Activated CD4-positive, alpha-beta T cell treated with anti-CD3 and anti-CD28 coated beads, Interleukin-2, amount 50 U/mL, for 16 hours (primary cell): ENCODE results near the gene NSL1.

Experiments used
- DNase-seq: peaks from one replicate; pipeline ENCODE4 v3.0.0-alpha.2; 2020

Gene NSL1

GRCh38 chr1:212683357-212683722 is 108.2 kb downstream of the NSL1 start:
- DNase-seq: peak; percentile 92

- DNase-seq: peak; percentile 49
These were observed 110.7 kb downstream of the NSL1 start for GRCh38 chr1:212680680-212681389.

- peak; percentile 91 for DNase-seq
These were observed 112.8 kb downstream of the NSL1 start for GRCh38 chr1:212678456-212679410.

- DNase-seq: no peak
These were observed 114.0 kb downstream of the NSL1 start for GRCh38 chr1:212677573-212677972.

- DNase-seq: no peak
These were observed 114.4 kb downstream of the NSL1 start for GRCh38 chr1:212677136-212677535.
